Measurements from ENCODE around the gene ARHGAP44. TPM values are rescaled to one million over a fixed set of nuclear protein-coding genes. Genes with fewer than 3 reads are reported as not detected.

Gene ARHGAP44
- total and polyA plus RNA-seq, 9 of the 15 experiments (the other 6 are each of a cell fraction or from before 2014, with no cell fraction given) = 0.01 to 0.68 (median 0.07) TPM; not detected in 1

DNA sequence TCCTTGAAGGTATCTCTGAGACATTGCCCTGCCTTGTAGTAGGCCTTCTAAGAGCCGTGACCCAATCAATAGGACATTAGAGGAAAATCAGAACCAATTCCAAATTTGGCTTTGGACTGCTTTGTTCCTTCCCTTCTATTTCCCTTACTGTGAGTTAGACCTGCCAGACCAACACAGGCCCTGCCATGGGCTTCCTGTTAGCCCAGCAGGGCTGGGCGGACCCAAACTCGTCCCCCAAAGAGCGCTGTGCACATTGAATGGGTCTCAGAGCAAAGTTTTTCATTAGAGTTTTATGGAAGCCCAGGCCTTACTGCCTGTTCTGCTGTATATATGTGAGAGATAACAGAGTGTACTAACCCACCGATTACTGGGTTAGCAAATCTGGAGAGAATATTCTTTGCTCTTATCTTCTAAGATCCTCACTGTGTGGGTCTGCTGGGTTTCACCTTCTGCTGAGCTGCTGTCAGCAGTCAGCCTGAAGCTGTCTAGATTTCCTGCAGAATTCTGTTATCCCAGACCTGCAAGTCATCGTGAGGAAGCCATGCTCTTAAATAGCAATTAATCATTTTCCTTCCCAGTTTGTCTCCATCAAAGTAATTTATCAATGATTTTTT, 5.7 kb downstream of the ARHGAP44 start (continued):
- TF ChIP-seq, protein P1, sequence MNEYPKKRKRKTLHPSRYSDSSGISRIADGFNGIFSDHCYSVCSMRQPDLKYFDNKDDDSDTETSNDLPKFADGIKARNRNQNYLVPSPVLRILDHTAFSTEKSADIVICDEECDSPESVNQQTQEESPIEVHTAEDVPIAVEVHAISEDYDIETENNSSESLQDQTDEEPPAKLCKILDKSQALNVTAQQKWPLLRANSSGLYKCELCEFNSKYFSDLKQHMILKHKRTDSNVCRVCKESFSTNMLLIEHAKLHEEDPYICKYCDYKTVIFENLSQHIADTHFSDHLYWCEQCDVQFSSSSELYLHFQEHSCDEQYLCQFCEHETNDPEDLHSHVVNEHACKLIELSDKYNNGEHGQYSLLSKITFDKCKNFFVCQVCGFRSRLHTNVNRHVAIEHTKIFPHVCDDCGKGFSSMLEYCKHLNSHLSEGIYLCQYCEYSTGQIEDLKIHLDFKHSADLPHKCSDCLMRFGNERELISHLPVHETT (CRISPR knock-in tag; conservative IDR thresholded peaks at IDR 0.05 in 1 of 2, IDR thresholded peaks at IDR 0.05 in 1 of 2) = no peak
- TF ChIP-seq, protein P2, sequence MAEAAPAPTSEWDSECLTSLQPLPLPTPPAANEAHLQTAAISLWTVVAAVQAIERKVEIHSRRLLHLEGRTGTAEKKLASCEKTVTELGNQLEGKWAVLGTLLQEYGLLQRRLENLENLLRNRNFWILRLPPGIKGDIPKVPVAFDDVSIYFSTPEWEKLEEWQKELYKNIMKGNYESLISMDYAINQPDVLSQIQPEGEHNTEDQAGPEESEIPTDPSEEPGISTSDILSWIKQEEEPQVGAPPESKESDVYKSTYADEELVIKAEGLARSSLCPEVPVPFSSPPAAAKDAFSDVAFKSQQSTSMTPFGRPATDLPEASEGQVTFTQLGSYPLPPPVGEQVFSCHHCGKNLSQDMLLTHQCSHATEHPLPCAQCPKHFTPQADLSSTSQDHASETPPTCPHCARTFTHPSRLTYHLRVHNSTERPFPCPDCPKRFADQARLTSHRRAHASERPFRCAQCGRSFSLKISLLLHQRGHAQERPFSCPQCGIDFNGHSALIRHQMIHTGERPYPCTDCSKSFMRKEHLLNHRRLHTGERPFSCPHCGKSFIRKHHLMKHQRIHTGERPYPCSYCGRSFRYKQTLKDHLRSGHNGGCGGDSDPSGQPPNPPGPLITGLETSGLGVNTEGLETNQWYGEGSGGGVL (CRISPR knock-in tag; IDR thresholded peaks at IDR 0.05) = no peak
- TF ChIP-seq FIP1L1 (IDR thresholded peaks at IDR 0.05; ENCODE audit: low read depth, low read length, poor library complexity, severe bottlenecking) = no peak
- TF ChIP-seq COPS2 (conservative IDR thresholded peaks at IDR 0.05) = no peak
- TF ChIP-seq ZNF12 (CRISPR knock-in tag; IDR thresholded peaks at IDR 0.05) = no peak

DNA sequence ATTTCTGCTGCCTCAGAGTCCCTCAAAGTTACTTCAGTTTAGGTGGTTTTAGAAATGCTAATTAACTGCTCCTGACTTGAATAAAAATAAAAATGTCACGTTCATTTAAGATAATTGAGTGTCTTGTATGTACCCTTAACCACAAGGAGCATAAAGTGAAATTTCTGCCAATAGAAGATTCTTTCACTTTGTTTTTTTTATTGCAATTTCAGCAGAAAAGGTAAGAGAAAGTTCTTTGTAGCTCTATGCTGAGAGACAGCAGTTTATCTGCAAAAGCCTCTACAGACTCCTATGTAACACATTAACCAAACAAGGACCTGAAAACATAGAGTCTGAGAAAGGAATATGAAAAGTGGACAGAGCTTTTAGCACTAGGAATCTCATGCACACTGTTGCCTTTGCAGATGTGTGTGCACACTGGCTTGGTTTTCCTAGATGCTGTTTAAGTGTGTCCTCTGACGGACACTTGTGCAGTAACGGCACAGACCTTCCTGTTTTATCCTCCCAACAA, 11.6 kb downstream of the ARHGAP44 start:
- WGBS (ENCODE audit: insufficient coverage, low coverage, missing lambda C conversion rate) = 0% methylated on average over 3 of the region's 3 CpGs
- DNase-seq (ENCODE audit: extremely low read depth in 1 of 4, low spot score in 3 of 4) = no peak
- Histone ChIP-seq H3K4me3 (no peak overlapping the region), H3K27me3 (ENCODE audit: control insufficient read depth in 2 of 2, insufficient read depth in 2 of 2, low read length in 2 of 2) (no peaks in the 10 kb centered on the region), H2AFZ (ENCODE audit: low read depth, low read length) (no peak overlapping the region), H4K20me1 (replicated peaks; ENCODE audit: control insufficient read depth, insufficient read depth, low read length) (no peaks in the 10 kb centered on the region), H3K27ac (ENCODE audit: extremely low read depth, low read depth, low read length) (no peak overlapping the region), H3K9me3 (replicated peaks; ENCODE audit: control insufficient read depth, insufficient read depth, low read depth, low read length) (no peaks in the 10 kb centered on the region), H3K4me1 (replicated peaks in 1 of 2; ENCODE audit: control insufficient read depth in 2 of 2, insufficient read depth in 2 of 2, low read length in 2 of 2) (no peaks in the 10 kb centered on the region), H3K79me2 (ENCODE audit: control insufficient read depth, insufficient read depth, low read length) (no peaks in the 10 kb centered on the region), H3K4me2 (ENCODE audit: insufficient read depth, low read length) (no peak overlapping the region), H3K36me3 (ENCODE audit: control insufficient read depth, insufficient read depth, low read length) (no peaks in the 10 kb centered on the region), H3K9ac (ENCODE audit: insufficient read depth in 1 of 2, low read depth in 2 of 2, low read length in 2 of 2) (no peak overlapping the region), H3K9me1 (ENCODE audit: control insufficient read depth, insufficient read depth, low read length) (no peaks in the 10 kb centered on the region)
- no peak for FAIRE-seq
- POLR2A ChIA-PET = no interaction called here
- intact Hi-C loops (cut with micrococcal nuclease) (no loop called here), in situ Hi-C loops (cut with MboI) (no loop called here)
- ATAC-seq = no peak
- no TSS peak for BruUV-seq (replicated peaks)
- CTCF ChIA-PET (ENCODE audit: low intra/inter-chr PET ratio) = no interaction called here
- no peak for TF ChIP-seq HDGF (IDR thresholded peaks at IDR 0.05)
- TF ChIP-seq, protein P3, sequence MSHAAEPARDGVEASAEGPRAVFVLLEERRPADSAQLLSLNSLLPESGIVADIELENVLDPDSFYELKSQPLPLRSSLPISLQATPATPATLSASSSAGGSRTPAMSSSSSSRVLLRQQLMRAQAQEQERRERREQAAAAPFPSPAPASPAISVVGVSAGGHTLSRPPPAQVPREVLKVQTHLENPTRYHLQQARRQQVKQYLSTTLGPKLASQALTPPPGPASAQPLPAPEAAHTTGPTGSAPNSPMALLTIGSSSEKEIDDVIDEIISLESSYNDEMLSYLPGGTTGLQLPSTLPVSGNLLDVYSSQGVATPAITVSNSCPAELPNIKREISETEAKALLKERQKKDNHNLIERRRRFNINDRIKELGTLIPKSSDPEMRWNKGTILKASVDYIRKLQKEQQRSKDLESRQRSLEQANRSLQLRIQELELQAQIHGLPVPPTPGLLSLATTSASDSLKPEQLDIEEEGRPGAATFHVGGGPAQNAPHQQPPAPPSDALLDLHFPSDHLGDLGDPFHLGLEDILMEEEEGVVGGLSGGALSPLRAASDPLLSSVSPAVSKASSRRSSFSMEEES (CRISPR knock-in tag; IDR thresholded peaks at IDR 0.05) = no peak
- TF ChIP-seq, protein P4, sequence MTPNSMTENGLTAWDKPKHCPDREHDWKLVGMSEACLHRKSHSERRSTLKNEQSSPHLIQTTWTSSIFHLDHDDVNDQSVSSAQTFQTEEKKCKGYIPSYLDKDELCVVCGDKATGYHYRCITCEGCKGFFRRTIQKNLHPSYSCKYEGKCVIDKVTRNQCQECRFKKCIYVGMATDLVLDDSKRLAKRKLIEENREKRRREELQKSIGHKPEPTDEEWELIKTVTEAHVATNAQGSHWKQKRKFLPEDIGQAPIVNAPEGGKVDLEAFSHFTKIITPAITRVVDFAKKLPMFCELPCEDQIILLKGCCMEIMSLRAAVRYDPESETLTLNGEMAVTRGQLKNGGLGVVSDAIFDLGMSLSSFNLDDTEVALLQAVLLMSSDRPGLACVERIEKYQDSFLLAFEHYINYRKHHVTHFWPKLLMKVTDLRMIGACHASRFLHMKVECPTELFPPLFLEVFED (CRISPR knock-in tag; conservative IDR thresholded peaks at IDR 0.05) = no peak
- TF ChIP-seq GATAD2A (IDR thresholded peaks at IDR 0.05) = no peak
- TF ChIP-seq ARHGAP35 (IDR thresholded peaks at IDR 0.05; ENCODE audit: partially characterized antibody) = no peak
- no peak for TF ChIP-seq COPS2 (conservative IDR thresholded peaks at IDR 0.05)
- no peak for TF ChIP-seq OTX1 (CRISPR knock-in tag; IDR thresholded peaks at IDR 0.05)
- TF ChIP-seq NR2C2 (CRISPR knock-in tag; IDR thresholded peaks at IDR 0.05) = no peak
- TF ChIP-seq NR2C2 (tag; IDR thresholded peaks at IDR 0.05) = no peak
- no peak for TF ChIP-seq ZNF311 (CRISPR knock-in tag; IDR thresholded peaks at IDR 0.05)
- TF ChIP-seq ZNF584 (CRISPR knock-in tag; IDR thresholded peaks at IDR 0.05; ENCODE audit: low read depth) = no peak

Data from K562 (cell line).